GM19238 (cell line): ENCODE results near the gene TACR1.
"Not testable (repeated sequence)": the region's sequence is repeated elsewhere in the genome, so short reads cannot be mapped to it uniquely, and the experiment has no call there.

Experiments used
- DNase-seq: peaks from one replicate; pipeline ENCODE4 v3.0.0; 2011; ENCODE audit warnings: low spot score; ENCODE audit not compliant: insufficient read length

TACR1 gene

DNA sequence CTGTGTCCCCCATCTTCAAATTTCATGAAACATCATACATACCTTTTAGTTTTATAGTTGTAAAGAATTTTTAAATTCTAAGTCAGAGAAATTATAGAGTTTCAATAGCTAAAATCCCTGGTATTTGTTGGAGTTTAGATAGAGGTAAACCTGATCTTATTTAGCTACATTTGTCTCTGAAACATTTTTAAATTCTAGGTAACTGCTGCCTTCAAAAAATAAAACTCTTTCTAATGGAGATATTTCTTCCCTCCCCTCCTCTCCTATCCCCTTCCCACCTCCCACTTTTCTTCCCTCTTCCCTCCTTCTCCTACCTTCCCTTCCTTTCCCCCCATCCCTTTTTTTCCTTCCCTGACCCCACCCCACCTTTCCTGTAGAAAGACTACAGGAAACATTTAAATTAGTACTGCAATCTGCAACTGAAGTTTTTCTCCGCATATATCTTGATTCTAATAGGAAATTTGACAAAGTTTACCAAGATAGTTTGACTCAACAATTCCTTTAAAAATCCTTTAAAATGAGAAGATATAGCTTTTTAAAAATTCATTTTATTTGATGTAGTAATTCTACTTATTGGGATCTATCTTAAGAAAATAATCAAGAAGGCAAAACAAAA lies 4.1 kb downstream of the TACR1 start:
- DNase-seq, result no peak

DNA sequence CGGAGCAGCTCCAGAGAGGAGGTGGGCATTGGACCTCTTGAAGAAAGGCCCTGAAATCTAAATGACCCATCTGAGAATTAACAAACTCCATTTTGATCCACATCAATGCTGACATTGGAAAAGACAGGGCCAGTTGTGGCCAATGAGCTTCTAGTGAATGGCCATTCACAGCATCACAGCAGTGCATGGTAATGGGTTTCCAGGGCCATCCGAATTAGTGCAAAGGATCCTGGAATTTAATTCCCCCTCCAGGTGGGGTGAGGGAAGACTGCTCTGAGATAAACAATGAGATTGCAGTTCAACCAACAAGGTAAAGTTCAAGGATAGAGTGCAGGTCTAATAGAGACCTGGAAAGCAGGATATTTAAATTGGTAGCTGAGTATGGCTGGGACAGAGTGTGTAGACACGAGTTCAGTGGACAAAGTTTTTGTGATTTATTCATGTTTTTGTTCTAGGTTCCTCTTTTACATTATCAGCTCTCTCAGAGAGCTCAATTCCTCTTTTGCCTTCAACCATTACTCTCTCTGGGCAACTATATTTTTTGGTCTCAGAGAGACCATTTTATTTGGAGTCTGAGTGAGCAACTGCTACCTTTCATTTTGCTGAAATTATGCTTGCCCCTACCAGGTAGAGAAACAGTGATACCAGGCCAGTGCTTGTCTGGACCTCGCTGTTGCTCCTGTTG lies 5.0 kb downstream of the TACR1 start:
- no peak for DNase-seq

DNA sequence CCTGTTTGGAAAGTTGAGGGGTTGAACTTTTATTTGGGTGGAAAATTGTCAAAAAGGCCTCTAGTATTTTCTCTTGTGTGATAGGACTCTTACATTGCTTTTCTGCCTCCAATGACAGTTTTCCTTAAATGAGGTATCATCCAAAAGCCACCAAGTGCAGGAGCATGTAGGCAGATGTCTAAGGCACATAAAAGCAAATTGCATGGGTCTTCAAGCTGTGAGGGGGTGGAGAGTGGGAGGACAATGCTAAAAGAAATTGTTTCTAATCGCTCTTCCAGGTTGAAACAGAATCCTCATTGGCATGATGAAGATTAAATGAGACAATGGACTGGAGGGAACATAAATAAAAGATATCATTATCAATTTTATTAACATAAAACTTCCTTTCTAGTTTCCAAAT lies 6.8 kb downstream of the TACR1 start:
- DNase-seq, result no peak

DNA sequence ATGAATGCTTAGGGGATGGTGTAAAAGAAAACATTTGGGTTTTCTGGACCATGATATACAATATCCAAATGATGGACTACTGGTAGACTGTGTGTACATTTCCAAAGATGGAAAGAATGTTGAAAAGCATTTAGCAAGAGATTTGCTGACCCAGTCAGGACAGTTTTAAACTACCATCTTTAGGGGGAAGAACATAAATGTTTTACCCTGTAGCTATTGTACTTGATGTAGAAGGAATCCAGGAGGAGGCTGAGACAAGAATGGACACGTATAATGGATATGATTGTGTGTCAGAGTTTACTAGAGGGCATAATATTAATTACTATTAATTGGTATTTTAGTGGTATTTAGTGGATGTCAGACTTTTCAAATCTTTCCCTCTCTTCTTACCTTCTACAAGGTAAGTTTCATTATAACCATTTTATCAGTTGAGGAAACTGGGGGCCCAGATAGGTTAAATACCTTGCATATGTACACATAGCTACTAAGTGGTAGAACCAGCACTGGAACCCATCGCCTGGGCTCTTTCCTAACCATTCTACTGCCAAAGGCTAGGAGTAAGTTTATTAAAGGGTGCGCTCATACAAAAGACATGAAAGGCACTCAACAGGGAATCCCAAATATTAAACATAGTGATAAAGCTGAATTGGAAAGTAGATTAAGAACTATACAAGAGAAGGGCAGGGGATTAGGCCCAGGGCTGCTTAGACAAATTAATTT lies 8.9 kb downstream of the TACR1 start:
- no peak for DNase-seq

DNA sequence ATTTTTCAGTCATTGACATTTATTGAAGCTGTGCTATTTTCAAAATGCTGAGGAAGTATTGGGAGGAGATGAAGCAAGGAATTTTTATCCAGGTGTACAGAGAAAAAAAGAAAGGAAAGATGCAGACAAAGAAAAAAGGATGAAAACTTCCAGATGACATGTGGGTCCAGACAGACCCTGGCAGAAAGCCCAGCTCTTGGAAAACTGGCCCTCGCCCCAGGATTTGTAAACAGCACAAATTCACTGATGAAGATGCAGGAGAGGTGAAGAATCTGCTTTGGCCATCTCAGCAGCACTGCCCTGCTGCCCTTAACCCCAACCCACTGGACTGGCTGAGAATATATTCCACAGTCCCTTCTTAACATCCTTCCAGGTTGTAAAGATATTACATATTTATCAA lies 12.5 kb downstream of the TACR1 start:
- DNase-seq, result no peak

DNA sequence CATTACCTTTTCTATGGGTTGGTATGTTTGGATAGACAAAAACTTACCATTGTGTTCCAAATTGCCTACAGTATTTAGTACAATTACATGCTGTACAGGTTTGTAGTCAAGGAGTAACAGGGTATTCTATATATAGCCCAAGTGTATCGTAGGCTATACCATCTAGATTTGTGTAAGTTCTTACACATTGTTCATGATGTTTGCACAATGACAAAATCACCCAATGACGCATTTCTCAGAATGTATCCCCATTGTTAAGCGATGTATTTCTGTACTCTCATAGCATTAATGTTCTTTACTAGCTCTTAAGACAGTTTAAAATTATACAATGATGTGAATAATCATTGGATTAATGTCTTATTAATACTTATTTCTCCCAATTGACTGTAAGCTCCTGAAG lies 16.7 kb downstream of the TACR1 start:
- DNase-seq, result no peak

DNA sequence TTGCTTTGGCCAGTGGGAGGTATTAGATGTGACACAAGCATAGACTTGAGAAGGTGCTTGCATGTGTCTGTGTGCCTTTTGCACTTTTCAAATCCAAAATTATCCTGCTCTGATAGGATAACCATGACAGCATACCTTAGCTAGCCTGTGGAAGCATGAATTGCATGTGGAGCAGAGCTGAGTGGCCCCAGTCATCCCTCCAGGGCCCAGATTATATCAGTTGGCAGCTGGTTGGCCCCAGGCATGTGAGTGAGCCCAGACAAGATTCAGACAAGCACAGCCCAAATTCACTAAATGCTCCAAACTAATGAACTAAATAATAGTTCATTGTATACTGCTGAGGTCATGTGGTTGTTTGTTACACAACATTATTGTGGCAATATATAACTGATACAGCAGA lies 18.8 kb downstream of the TACR1 start:
- DNase-seq, result no peak

DNA sequence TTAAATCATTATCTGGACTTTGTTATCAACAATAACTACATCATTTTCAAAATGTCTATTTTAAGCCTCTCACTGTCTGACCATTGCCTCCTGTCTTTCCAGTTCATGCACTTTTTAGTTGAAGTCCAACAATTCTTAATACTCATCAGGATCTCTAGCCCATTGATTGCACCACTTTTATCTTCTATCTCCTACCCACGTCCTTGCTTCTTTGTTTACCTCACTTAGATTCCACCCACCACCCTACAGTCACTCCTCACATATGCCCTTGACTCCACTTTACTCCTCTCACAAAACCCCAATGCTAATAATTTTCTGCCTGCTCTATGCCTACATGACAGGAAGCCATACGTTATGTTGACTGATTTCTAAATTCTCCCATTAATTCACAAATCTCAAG lies 21.9 kb downstream of the TACR1 start:
- no peak for DNase-seq

DNA sequence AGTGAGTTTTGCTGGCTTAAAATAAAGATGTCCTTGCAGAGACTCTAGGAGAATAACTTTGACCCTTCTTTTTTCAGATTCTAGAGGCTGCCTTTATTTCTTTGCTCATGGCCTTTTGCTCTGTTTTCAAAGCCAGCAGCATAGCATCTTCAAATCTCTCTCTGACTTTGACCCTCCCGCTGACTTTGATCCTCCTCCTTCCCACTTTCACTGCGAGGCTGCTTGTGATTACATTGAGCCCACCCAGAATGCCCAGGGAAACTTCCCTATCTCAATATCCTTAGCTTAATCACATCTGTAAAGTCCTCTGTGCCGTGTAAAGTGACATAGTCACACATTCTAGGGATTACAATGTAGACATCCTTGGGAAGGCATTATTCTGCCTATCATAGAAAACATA lies 23.9 kb downstream of the TACR1 start:
- DNase-seq, result no peak

DNA sequence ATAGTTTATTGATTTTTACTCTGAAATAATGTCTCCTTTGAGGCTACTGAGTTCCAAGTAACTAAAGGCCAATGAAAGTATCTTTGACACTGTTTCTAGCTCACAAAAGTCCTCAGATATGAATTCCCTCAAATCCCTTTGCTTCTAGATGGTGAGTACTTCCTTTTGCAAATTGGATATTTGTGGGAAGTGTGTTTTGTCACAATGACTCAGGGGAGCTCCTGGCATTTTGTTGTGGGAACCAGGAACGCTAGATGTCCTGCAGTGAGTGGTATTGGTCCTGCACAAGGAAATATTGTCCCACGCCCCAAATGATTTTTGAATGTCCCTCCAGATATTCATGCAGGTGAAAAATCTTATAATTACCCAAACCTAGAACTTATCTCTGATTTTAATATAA lies 24.3 kb downstream of the TACR1 start:
- no peak for DNase-seq

DNA sequence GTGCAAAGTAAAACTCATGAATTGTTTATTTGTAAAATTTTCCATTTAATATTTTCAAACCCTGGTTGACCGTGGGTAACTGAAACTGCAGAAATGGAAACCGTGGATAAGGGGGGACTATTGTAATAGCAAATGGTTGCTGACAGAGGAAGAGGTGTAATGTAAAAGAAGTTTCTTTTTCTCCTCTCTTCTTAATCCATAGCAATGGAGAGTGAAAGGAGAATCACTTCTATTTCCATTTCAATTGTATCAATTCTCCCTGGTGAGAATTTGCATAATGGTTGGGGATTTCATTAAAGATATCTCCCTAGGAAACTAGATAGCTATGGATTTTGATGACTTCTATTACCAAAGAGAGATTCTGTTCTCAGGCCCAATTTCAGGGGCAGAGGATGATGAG lies 24.8 kb downstream of the TACR1 start:
- no peak for DNase-seq

DNA sequence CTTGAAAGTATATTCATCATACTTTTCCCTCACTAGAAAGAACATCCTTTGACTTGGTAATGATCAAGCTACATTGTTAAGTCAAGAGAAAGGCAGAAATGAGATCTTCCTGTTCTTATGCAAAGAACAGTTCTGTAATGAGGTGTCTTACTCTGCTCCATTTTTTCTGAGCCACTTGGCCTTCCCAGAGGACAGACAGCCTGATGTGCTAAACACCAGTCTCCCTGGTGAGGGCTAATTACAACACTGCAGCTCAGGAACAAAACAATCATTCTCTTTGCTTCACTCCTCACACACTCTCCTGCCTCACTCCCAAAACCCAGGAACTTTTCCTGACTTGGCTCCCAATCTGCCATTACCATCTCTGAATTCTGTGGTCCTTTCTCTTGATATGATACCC lies 25.6 kb downstream of the TACR1 start:
- DNase-seq, result no peak

DNA sequence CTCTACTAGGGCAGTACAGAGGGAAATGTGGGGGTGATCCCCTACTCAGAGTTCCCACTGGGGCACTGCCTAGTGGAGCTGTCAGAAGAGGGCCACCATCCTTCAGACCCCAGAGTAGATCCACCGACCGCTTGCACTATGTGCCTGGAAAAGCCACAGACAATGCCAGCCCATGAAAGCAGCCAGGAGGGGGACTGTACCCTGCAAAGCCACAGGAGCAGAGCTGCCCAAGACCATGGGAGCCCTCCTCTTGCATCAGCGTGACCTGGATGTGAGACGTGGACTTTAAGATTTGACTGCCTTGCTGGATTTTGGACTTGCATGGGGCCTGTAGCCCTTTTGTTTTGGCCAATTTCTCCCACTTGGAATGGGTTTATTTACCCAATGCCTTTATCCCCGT lies 27.9 kb downstream of the TACR1 start:
- not testable (repeated sequence) for DNase-seq

DNA sequence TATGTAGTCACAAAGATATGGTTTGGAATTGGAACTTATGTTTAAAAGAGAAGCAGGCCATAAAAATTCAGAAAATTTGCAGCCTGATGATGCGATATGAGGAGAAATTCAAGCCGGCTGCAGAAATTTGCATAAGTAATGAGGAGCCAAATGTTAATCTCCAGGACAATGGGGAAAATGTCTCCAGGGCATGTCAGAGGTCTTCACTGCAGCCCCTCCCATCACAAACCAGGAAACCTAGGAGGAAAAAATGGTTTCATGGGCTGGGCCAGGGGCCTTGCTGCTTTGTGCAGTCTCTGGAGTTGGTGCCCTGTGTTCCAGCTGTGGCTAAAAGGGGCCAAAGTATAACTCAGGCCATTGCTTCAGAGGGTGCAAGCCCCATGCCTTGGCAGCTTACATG lies 28.4 kb downstream of the TACR1 start:
- no peak for DNase-seq

DNA sequence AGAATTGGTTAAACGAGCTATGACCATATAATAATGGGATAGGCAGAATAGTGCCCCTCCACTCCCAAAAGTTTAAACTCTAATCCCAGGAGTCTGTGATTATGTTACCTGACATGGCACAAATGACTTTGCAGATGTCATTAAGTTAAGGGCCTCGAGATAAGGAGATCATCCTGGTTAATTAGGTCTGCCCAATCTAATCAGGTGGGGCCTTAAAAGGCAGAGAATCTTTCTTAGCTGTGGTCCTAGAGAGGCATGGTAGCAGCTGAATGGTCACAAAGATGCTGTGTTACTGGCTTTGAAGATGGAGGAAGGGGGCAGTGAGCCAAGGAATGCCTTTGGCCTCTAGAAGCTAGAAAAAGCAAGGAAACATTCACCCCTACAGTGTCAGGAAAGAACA lies 31.1 kb downstream of the TACR1 start:
- no peak for DNase-seq

DNA sequence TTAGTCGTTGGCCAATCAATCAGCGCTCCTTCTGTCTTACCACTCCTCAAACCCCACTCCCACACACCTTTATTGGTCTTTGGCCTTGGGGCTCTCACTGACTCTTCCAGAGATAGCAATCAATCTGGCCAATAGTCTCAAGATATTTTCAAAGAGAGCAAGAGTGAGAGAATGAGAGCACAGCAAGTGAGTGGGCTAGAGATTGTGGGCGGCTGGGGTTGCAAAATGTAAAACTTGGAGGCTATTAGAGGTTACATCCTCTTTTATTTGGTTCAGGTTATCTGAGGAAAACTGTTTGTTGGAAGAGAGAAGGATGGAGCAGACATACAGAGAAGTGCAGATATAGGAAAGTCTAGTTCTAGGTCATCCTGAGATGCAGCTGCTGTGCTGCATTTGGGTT lies 32.8 kb downstream of the TACR1 start:
- no peak for DNase-seq

DNA sequence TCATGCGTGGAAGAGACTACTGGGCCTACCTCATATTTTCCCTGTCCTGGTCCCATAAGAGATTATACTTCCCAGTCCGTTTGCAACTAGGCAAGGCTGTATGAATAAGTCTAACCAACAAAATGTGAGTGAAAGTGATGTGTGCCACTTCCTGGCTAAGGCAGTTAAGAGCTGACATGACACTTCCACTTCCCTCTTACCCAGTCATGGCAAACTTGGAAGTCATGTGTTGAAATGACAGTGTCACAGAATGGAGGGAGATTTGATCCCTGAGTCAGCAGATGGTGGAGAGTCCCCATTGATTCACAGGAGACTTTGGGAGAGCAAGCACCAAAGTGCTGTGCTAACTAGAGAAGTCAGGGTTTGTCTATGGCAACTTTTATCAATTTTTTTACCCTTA lies 36.4 kb downstream of the TACR1 start:
- no peak for DNase-seq

DNA sequence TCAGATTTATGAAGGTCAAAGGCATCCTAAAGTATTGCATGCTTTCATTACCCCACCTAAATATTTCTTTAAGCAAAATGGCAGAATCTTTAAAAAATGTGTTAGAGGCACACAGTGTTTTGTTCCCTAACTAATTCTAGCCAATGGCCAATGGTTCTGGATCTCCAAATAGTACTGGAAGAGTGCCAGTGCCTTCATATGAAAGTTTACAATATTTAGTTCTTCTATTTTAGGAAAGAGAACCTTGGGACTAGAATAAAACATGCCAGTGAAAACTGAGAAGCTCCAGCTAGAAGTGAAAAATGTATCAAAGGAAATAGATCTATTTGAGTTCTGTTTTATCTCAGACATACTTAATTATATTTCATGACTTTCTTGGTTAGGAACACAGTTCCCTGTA lies 37.1 kb downstream of the TACR1 start:
- DNase-seq, result no peak

DNA sequence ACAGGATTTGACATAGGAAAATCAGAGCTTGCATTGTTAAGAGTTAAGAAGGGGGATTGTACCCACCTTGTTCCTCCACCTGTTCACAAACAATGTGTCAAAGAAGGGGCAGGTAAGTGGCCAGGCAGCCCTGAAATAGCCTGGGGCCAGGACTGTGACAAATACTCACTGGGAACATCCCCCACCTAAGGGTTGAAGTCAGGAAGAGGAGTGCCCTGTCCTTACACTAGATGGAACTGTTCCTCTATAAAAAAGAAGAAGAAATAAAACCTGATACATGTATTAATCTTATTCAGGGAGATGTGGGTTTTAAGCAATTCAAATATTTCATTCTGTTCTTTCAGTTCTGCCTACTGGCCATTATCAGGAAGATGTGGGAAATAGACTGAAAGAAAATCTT lies 41.9 kb downstream of the TACR1 start:
- no peak for DNase-seq

DNA sequence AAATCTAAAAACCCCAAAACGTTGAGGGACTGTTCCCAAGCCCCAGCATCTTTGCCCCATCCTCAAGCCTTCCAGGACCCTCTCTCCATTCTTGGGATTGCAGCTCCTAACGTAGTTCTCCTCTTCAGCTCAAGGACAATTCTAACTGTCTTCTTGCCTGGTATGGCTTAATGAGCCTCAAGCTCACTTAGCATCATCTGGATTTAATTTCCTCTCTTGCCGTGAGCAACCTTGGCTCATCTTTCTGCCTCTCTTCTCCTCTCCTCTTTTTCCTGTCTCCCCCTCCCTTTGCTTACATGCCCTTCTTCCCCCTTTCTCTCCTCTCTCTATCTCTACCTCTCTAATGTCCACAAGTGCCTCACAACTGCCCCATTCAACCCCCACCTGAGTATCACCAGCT lies 44.2 kb downstream of the TACR1 start:
- no peak for DNase-seq

DNA sequence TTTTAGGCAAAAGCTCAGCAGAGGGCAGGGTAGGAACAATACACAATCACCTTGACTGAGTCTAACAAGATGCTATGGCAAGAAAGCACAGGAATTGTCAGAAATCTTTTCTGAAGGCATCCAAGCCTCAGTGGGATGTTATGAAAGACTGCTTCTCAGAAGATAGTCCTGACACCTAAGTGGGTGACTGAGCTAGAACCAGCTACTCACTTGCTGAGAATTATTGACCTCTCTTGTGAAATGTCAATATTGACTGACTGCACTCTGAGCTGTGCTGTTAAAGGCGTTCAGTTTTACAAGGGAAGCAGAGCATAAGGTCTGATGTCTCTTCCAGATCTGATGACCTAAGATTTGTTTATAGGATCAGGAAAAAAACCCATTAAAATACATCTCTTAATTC lies 46.1 kb downstream of the TACR1 start:
- DNase-seq, result no peak

DNA sequence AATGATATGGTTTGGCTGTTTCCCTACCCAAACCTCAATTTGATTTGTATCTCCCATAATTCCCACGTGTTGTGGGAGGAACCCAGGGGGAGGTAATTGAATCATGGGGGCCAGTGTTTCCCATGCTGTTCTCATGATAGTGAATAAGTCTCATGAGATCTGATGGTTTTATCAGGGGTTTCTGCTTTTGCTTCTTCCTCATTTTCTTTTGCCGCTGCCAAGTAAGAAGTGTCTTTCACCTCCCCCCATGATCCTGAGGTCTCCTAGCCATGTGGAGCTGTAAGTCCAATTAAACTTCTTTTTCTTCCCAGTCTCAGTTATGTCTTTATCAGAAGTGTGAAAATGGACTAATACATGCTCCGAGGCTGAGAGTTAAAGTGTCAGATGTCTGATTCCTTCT lies 47.1 kb downstream of the TACR1 start:
- DNase-seq, result not testable (repeated sequence)

DNA sequence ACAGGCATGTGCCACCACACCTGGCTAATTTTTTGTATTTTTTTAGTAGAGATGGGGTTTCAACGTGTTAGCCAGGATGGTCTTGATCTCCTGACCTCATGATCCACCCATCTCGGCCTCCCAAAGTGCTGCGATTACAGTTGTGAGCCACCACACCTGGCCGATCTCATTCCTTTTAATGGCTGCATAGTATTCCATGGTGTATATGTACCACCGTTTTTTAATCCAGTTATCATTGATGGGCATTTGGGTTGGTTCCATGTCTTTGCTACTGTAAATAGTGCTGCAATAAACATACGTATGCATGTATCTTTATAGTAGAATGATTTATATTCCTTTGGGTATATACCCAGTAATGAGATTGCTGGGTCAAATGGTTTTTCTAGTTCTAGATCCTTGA lies 51.4 kb downstream of the TACR1 start:
- DNase-seq, result not testable (repeated sequence)
